HG03135 (cell line): Measurements from ENCODE around the gene SET.

Experiments used
- ATAC-seq: cut with Tn5 transposase; IDR thresholded peaks from one replicate; pipeline ENCODE4 v1.9.1; 2021; ENCODE audit warnings: mild to moderate bottlenecking, moderate library complexity; ENCODE audit not compliant: unreplicated experiment

SET gene

GRCh38 chr9:128707446-128707845, 18.4 kb downstream of the SET start:
- ATAC-seq, result no peak

DNA sequence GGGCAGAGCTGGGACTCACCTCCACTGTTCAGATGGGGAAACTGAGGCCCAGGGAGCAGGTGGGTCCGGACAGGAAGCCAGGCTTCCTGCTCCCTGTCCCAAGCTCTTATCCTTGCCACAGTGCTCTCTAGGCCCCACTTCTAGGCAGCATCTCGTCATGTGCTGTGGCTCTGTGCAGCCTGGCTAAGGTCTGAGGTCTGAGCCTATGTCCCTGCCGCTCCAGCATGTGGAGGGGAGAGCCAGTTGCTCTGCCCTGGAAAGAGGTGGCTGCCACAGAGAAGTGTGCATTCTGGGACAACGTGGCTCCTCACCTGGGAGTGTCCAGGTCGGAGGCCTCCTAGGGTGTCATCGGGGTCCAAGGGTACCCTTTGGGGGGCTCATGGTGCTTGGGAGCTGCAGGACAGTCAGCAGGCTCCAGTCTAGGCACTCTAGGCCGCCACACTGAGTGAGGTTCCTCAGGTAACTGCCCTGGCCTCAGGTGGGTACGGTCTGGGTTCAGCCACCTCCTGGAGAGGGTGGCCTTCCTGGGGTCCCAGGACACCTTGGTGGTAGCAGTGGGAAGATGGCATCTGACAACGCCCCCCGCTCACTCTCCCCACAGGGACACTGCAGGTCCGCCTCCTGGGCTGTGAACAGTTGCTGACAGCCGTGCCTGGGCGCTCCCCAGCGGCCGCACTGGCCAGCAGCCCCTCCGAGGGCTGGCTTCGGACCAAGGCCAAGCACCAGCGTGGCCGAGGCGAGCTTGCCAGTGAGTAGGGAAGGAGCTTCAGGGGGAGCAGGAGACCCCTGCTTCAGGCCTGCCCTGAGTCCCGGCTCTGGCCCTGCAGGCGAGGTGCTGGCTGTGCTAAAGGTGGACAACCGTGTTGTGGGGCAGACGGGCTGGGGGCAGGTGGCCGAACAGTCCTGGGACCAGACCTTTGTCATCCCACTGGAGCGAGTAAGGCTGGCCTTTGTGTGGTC, 23.7 kb downstream of the SET start:
- no peak for ATAC-seq

DNA sequence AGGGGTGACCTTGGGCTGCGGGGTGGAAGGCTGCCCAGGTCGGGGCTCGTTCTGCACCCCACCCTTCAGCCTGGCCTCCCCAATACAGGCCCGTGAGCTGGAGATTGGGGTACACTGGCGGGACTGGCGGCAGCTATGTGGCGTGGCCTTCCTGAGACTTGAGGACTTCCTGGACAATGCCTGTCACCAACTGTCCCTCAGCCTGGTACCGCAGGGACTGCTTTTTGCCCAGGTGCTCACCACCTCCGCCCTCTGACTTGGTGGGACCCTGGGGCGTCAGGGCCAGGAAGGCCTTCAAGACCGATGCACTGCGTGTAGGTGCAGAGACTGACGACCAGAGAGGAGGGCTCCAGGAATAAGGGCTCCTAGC, 24.4 kb downstream of the SET start:
- no peak for ATAC-seq

DNA sequence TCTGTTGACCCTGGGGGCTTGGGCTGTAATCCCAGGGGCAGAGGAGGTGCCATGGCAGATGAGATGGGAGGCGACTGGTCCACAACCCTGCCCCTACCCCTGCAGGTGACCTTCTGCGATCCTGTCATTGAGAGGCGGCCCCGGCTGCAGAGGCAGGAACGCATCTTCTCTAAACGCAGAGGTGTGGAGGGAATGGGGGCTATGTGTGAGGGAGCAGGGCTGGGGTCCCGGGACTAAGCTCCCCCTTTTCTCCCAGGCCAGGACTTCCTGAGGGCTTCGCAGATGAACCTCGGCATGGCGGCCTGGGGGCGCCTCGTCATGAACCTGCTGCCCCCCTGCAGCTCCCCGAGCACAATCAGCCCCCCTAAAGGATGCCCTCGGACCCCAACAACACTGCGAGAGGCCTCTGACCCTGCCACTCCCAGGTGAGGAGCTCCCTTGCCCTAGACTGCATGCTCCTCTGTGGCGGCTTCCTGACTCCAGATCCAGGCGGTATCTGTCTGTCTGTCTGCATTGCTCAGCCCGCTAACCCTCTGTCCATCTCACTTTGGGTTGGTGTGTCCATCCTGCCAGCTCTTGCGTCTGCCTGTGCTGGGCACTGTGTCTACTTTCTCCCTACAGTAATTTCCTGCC, 25.0 kb downstream of the SET start:
- ATAC-seq, result no peak

GRCh38 chr9:128714586-128715435, 25.8 kb downstream of the SET start:
- no peak for ATAC-seq

DNA sequence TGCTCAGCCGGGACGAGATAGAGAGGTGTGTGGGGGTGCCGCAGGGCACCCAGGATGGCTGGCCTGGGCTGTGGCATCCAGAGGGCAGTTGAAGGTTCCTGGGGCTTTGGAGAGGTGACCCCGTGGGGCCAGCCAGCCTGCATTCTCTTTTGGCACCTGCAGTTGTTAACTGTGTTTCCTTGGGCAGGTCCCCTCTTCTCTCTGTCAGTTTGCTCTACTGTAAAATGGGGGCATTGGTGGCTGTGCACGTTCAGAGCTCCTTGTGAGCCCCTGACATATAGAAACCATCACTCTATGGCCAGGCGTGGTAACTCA, 26.4 kb downstream of the SET start:
- no peak for ATAC-seq

GRCh38 chr9:128716581-128717254, 27.7 kb downstream of the SET start:
- no peak for ATAC-seq

DNA sequence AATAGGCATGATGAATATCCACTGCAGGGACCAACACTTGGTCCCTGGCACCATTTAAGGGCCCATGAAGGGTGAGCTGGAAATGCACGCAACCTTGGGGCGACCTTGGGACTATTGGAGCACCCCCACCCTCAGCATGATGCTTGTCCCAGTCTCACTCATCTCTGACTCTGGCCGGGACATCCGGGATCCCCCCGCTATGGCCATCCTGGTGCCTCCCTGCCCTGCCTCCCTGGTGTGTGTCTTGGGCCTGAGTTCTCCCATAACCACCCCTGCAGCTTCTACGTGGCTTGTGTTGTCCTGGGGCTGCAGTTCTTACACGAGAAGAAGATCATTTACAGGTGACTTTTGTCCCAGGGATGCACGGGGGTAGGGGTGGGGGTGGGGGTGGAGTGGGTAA, 29.0 kb downstream of the SET start:
- ATAC-seq, result no peak

- ATAC-seq, result no peak
Observed at GRCh38 chr9:128718475-128718874, 29.5 kb downstream of the SET start.

GRCh38 chr9:128719919-128720605, 31.0 kb downstream of the SET start:
- ATAC-seq, result no peak

DNA sequence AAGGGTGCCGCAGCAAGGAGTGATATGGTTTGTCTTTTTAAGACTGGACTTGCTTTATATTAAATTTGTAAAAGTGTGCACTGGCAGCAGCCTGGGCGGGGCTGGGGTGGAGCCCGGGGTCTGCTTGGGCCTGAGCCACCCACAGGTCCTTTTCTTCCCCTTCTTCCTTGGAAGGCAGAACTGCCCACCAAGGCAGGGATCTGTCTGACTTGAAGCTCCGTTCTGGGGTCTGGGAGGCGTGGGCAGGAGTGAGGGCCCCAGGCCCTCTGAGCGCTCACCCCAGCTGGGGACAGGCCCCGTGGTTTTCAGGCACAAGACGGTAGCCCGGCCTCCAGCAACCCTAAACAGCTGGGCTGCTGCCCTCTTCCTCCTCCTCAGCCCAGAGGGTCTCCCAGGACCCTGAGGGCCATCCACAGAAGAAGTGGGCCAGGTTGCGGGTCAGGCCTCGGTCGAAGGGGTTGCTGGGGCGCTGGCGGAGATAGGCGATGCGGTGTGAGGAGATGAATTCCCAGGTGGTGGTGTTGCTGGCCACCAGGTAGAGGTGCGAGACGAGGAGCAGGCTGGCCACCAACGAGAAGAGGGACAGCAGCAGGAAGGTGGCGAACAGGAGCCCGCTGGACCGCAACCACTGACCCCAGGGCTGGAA, 31.9 kb downstream of the SET start:
- no peak for ATAC-seq

DNA sequence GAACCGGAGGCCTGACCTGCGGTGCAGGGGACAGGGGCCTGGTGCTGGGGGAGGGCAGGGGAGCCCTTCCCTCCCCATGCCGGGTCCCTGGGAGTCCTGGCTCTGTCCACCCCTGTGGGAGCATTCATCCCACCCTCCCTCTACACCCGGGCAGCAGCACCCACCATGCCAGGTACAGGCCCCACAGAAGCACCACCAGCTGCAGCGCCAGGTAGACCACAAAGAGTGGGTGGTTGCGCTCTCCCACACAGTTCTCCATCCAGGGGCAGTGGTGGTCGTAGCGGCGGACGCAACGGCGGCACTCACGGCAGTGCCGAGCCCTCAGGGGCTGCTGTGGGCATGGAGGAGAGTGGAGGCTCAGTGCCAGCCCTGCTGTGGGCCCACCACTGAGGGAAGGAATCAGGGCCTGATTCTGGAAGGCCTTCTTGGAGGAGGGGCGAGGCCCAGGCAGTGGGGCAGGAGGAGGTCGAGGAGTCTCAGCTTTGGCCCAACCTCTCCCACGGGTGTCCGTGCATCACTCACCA, 32.5 kb downstream of the SET start:
- ATAC-seq, result no peak

DNA sequence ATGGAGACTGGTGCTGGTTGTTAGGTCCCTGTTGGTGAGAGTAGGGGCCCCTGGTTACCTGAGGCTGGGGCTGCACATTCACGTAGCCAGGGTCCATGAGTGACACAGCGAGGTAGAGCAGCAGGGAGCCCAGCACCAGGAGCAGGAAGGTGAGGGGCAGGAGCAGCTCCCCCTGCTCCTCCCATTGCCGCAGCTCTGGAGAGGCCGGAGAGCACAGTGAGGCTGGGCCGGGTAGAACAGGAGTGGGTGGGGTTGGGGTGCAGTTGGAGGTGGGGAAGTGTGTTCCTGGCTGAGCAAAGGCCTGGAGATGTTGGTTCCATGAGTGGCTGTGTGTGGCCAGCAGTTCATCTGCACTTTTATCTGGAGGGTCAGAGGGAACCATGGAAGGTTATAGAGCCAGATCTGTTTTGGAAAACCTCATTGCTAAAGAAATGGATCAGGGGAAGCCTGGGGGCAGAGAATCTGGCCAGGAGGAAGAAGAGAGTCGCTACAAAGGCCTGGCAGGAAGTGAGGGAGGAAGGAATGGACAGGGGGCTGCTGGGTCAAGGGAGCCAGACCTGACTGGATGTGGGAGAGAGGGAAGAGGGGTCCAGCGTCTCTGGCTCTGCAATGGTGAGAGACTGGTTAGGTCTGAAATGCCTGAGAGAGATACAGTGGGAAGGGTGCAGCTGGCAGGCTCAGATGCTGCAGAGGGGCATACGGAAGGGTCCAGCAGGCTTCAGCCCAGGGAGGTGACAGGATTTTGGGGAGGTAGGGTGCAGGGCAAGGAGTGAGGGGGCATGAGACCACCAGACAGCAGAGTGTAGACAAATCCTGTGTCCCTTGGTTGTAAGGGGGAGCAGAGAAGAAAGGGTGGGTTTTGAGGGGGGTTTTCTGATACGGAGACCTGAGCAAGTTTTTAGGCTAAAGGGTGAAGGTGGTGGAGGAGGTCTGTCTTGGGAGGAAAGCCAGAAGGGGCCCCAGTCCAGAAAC, 33.6 kb downstream of the SET start:
- no peak for ATAC-seq

DNA sequence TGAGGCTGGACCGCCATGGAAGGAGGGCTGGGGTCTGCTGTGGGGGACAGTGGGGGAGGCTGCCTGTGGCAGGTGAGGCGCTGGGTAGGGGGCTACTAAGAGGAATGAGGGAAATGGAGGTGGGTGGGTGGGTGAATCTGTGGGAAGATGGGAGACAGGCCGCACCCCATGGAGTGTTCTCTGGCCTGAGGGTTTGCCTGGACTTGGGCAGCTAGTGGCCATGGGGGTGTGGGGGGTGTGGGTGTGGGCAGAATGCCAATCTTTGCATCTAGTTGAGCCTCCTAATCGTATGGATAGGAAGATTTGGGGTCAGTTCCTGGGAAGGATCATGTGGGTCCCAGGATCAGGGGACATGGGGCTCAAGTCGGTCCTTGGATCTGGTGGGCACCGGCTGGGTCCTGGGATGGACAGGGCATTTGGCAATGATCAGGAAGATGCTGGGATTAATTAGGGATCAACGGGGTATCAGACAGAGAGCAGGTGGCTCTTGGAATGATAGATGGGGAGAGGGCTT, 34.4 kb downstream of the SET start:
- ATAC-seq, result no peak

GRCh38 chr9:128723866-128724743, 35.1 kb downstream of the SET start, which contains the start of gene ZDHHC12:
TSS of gene ZDHHC12 (minus strand) at chr9:128724127. CDS start at chr9:128724093, 34 bp downstream.
- peak; percentile 94 for ATAC-seq

DNA sequence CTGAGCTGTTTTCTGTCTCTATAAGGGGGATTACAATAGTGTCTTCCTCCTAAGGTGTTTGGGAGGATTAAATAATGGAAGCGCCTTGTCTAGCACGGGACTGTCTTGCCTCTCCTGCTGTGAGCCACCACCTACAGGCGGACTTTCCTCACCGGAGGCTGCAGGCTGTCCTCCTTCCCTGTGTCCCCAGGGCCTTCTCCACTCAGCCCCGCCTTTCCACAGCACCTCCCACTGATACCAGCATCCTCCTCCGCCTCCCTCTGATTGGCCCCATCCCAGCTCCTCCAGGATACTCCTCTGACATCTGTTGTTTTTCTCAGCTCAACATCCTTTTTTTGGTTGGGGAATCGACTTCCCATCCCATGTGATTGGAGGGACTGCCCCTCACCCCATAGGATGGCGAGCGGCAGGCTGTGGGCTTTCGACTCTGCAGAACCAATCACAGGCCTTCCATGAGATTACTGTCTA, 35.8 kb downstream of the SET start:
- ATAC-seq, result no peak

DNA sequence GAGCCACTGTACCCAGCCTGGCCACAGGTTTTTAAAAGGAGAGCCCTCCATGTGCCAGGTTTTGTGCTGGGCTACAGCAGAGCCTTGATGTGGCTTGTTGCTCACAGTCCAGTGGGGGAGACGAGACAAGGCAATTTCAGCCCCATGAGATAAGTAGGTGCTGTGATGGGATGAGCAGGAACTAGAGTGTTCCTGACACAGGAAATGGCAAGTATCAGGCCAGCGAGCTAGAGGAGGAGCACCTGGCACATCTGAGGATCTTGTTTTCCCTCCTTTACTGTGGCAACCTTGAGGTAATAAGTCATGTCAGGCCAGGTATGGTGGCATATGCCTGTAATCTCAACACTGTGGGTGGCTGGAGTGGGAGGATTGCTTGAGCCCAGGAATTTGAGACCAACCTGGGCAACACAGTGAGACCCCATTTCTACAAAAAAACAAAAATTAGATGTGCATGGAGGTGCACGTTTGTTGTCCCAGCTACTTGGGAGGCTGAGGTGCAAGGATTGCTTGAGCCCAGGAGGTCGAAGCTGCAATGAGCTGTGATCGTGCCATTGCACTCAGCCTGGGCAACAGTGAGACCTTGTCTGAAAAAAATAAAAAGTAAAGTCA, 38.7 kb downstream of the SET start:
- no peak for ATAC-seq
